ENCODE results near the gene FNDC3B.

The FNDC3B gene

DNA sequence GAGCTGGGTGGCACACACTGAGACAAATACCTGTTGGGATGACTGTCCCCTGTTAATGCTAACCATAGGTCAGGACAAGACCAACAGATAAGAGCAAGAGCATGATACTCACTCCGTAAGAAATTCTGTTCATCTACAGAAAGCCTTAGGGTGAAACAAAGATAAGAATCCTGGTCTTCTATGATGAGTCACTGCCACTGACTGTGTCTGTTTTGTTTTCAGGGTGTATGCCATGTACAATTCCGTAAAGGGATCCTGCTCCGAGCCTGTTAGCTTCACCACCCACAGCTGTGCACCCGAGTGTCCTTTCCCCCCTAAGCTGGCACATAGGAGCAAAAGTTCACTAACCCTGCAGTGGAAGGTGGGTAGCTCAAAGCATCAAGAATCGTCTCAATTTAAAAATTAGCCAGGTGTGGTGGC lies 267.8 kb downstream of the FNDC3B start:
- no peaks in the 10 kb centered on the region for H3K4me1 ChIP-seq (ENCODE audit: insufficient read depth, low read length, poor library complexity, severe bottlenecking)
- H3K4me3 ChIP-seq (ENCODE audit: low read length, poor library complexity, severe bottlenecking): no peak overlapping the region
- no peak overlapping the region for H3K4me2 ChIP-seq (ENCODE audit: low read depth, low read length, poor library complexity, severe bottlenecking)
- no peaks in the 10 kb centered on the region for H3K9me2 ChIP-seq (replicated peaks; ENCODE audit: low read depth, low read length)
- no peak overlapping the region for H3K9ac ChIP-seq (ENCODE audit: low read depth, low read length, poor library complexity, severe bottlenecking)
- no peak overlapping the region for H2AFZ ChIP-seq (ENCODE audit: low read length)
- no peaks in the 10 kb centered on the region for H3F3A ChIP-seq (ENCODE audit: low read depth)
- no peaks in the 10 kb centered on the region for H3K79me2 ChIP-seq (ENCODE audit: insufficient read depth, low read length)
- H4K20me1 ChIP-seq (ENCODE audit: insufficient read depth, low read length, poor library complexity, severe bottlenecking): no peaks in the 10 kb centered on the region
- no peak for TF ChIP-seq EZH2phosphoT487 (IDR thresholded peaks at IDR 0.05; ENCODE audit: borderline replicate concordance)
- TF ChIP-seq CTCF (conservative IDR thresholded peaks at IDR 0.05; ENCODE audit: low read length): no peak
- peaks cover 16% of the 10 kb centered on the region; the same call in 1 of the 2 replicates for H3K36me3 ChIP-seq (ENCODE audit: insufficient read depth, low read length)
- no peaks in the 10 kb centered on the region for H3K9me3 ChIP-seq (ENCODE audit: insufficient read depth, low read depth, low read length)
- H3K27me3 ChIP-seq (ENCODE audit: insufficient read depth, low read length, poor library complexity, severe bottlenecking): no peaks in the 10 kb centered on the region

GRCh38 chr3:172309059-172309458 lies 269.7 kb downstream of the FNDC3B start:
- H3K36me3 ChIP-seq (ENCODE audit: insufficient read depth, low read length): peaks cover 16% of the 10 kb centered on the region; the same call in 1 of the 2 replicates
- TF ChIP-seq EZH2phosphoT487 (IDR thresholded peaks at IDR 0.05; ENCODE audit: borderline replicate concordance) (no peak), CTCF (conservative IDR thresholded peaks at IDR 0.05; ENCODE audit: low read length) (no peak)
- no peak overlapping the region for H2AFZ ChIP-seq (ENCODE audit: low read length)
- no peaks in the 10 kb centered on the region for H3K9me2 ChIP-seq (replicated peaks; ENCODE audit: low read depth, low read length)
- no peaks in the 10 kb centered on the region for H3K79me2 ChIP-seq (ENCODE audit: insufficient read depth, low read length)
- H4K20me1 ChIP-seq (ENCODE audit: insufficient read depth, low read length, poor library complexity, severe bottlenecking): no peaks in the 10 kb centered on the region
- no peaks in the 10 kb centered on the region for H3K27me3 ChIP-seq (ENCODE audit: insufficient read depth, low read length, poor library complexity, severe bottlenecking)
- H3K4me3 ChIP-seq (ENCODE audit: low read length, poor library complexity, severe bottlenecking): no peak overlapping the region
- H3K9ac ChIP-seq (ENCODE audit: low read depth, low read length, poor library complexity, severe bottlenecking): no peak overlapping the region
- H3F3A ChIP-seq (ENCODE audit: low read depth): no peaks in the 10 kb centered on the region
- H3K4me2 ChIP-seq (ENCODE audit: low read depth, low read length, poor library complexity, severe bottlenecking): no peak overlapping the region
- no peaks in the 10 kb centered on the region for H3K4me1 ChIP-seq (ENCODE audit: insufficient read depth, low read length, poor library complexity, severe bottlenecking)
- H3K9me3 ChIP-seq (ENCODE audit: insufficient read depth, low read depth, low read length): no peaks in the 10 kb centered on the region

DNA sequence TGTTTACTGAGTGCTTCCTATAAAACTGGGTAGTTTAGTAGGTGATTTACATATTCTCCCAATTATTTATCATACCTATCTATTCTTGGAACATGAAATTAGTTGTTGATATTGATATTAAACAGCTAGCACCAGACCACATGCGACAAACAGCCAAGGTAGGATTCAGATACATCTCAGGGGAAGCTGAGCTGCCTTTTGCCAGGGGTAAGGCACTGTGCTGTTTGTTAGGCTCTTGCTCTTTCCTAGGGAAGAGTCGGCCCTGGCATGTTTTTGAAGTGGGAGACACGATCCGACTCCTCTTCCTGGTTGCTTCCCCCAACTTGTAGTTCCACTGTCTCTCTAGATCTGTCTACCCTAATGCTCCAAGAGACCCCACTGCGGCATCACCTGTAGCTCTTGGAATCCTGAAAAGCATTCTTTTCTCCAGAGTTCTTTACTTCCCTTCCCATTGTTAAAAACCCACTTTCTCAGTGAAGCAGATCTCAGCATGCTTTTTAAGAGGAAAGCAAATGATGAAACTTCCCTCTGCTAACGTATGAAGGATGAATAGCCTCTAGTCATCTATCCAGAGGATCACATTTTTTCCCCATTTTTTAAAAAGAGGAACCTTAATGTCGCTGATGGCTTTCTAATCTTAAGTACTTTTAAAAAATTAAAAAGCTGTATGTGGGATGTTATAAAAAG lies 270.5 kb downstream of the FNDC3B start:
- Histone ChIP-seq H3F3A (ENCODE audit: low read depth) (no peaks in the 10 kb centered on the region), H3K9ac (ENCODE audit: low read depth, low read length, poor library complexity, severe bottlenecking) (no peak overlapping the region)
- no peak for TF ChIP-seq EZH2phosphoT487 (IDR thresholded peaks at IDR 0.05; ENCODE audit: borderline replicate concordance)
- TF ChIP-seq CTCF (conservative IDR thresholded peaks at IDR 0.05; ENCODE audit: low read length): no peak

More for the DNA sequence above, 270.5 kb downstream of the FNDC3B start:
- H3K4me2 ChIP-seq (ENCODE audit: low read depth, low read length, poor library complexity, severe bottlenecking): no peak overlapping the region
- no peak overlapping the region for H3K4me3 ChIP-seq (ENCODE audit: low read length, poor library complexity, severe bottlenecking)
- H3K4me1 ChIP-seq (ENCODE audit: insufficient read depth, low read length, poor library complexity, severe bottlenecking): no peaks in the 10 kb centered on the region
- no peaks in the 10 kb centered on the region for H3K9me3 ChIP-seq (ENCODE audit: insufficient read depth, low read depth, low read length)
- H3K79me2 ChIP-seq (ENCODE audit: insufficient read depth, low read length): no peaks in the 10 kb centered on the region
- no peaks in the 10 kb centered on the region for H3K9me2 ChIP-seq (replicated peaks; ENCODE audit: low read depth, low read length)
- no peaks in the 10 kb centered on the region for H4K20me1 ChIP-seq (ENCODE audit: insufficient read depth, low read length, poor library complexity, severe bottlenecking)
- H3K36me3 ChIP-seq (ENCODE audit: insufficient read depth, low read length): peaks cover 16% of the 10 kb centered on the region; the same call in 1 of the 2 replicates
- no peak overlapping the region for H2AFZ ChIP-seq (ENCODE audit: low read length)
- no peaks in the 10 kb centered on the region for H3K27me3 ChIP-seq (ENCODE audit: insufficient read depth, low read length, poor library complexity, severe bottlenecking)

All from Loucy (cell line).